T follicular helper cell (primary cell): ENCODE measurements around the gene RTN4R.
A peak's percentile ranks its signal among the peaks of the same experiment; 100 is the strongest.

Experiments used
- DNase-seq: peaks from one replicate; pipeline ENCODE4 v3.0.0-alpha.2; 2020; ENCODE audit warnings: low read depth

Gene RTN4R

DNA sequence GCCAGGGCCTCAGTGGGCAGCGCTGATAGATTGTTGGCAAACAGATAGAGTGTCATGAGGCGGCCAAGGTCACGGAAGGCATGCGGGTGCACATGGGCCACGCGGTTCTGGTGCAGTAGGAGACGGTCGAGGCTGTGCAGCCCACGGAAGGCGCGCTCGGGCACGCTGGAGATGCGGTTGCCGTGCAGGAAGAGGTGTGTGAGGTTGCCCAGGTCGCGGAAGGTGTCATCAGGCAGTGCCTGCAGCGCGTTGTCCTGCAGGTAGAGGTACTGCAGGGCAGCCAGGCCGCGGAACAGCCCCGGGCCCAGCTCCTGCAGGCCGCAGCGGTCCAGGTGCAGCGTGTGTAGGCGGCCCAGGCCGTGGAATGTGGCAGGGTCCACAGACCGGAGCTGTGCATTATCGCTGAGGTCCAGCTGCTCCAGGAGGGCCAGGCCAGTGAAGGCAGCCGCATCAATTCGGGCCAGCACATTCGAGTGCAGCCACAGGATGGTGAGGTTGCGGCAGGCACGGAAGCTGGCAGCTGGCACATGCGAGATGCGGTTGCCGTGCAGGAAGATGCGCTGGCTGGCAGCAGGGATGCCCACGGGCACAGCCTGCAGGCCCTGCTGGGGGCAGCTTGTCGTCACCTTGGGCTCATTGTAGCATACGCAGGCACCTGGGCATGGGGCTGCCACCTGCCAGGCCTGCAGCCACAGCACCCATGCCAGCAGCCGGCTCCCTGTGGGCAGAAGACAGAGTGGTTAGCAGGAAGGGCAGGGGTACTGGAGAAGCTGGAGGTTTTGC, 25.5 kb downstream of the RTN4R start:
- DNase-seq = no peak

- DNase-seq = no peak
Measured at GRCh38 chr22:20241579-20242392, 26.3 kb downstream of the RTN4R start.

DNA sequence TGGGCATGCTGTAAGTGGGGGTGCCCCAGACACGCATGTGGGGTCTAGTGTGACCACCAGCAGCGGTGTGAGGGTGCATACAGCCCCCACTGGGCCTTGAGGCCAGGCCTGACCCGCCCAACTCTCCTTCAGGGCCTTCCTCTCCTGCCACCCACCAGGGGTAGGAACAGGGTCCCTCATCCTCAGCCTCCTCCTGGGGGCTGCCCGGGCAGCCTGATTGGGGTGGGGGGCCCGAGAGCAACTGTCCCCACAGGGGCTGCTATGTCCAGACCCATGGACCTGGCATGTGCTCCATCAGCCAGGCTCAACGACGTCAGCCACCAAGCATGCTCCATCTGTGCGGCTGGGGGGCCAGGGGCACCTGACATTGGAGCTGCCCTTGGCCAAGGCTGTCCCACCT, 27.2 kb downstream of the RTN4R start:
- DNase-seq = no peak

- DNase-seq = no peak
Measured at GRCh38 chr22:20240447-20240764, 27.7 kb downstream of the RTN4R start.

- no peak for DNase-seq
Measured at GRCh38 chr22:20239676-20240446, 28.3 kb downstream of the RTN4R start.

- no peak for DNase-seq
Measured at GRCh38 chr22:20238901-20239675, 29.0 kb downstream of the RTN4R start.

DNA sequence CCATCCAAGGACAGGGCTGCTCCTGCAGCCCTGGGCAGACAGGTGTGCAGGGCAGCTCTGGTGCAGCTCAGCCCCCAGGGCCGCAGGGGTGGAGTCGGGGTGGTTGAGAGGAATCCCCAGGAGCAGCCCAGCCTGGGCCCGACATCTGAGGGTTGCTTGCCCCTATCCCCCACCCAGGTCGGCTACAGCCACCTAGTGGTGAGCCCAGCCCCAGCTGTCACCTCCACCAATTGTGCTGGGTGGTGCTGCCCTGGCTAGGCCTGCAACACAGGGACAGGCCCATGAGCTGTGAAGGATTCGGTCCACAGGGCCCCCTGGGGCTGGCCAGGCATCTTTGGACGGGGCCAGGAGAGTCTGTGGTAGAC, 29.6 kb downstream of the RTN4R start:
- DNase-seq = peak; percentile 15

DNA sequence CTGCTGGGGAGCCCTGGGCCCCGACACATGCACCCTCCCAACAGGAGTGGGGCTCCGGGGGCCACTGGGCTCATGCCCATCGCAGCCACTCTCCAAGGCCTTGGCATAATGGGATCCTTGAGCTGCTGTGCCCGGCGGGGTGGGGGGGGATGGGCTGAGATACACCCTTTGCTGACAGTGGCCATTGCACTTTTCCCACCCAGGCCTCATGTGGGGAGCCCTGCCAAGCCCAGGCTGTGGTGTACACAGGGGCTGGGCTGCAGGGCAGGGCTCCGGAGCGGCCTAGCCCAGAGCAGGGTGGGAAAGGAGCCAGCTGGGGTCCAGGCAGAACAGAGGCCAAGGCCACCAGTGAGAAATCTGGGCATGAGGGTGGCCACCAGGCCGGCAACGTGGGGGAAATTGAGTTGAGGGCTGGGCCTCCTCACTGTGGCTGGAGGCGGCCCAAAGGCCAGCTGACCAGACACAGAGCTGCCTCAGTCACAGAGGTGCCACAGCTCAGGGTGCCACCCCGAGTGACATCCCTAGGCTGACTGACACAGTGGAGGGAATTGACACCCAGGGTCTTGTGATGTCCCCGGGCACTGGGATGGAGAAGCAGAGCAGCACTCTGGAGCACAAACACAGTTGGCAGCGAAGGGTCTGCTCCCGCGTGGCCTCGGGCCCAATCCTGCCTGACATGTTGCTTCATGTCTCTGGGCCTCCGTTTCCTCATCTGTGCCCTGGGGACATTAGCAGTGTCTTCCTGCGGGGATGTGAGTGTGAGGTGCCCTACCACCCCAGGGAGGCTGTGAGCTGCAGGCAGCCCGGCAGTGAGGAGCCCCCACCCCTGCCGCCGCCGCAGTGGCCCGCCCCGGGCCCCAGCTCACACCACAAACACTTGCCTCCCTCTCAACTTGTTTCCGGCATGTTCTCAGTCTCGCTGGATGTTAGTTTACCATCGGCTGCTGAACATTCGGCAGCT, 30.4 kb downstream of the RTN4R start:
- peak; percentile 22 for DNase-seq

DNA sequence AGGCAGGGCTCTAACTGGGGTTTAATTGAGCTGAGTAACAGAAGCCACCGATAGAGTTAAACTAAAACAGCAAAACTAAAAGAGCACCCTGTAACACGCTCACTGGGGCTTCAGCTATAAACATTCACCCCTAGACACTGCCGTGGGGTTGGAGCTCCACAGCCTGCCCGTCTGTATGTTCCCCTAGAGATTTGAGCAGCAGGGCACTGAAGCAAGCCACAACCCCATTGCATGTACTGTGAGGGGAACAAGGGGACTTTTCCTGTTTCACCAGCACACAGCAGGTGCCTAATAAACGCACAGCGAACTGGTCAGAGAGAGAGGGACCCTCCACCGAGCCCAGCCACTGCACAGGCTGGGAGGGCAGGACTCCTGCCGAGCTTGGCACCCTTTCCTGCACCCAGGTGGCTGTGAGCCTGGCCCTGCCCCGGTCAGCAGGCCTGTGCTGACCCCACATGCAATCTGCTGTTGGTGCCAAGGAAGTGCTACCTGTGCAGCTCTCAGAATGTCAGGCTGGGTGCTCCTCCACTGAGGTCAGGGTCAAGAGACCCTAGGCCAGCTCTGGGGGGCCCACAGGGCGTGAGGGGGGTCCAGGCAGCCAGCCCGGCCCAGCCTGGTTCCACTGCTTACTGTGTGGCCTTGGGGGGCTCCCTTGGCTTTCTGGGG, 31.9 kb downstream of the RTN4R start:
- no peak for DNase-seq

DNA sequence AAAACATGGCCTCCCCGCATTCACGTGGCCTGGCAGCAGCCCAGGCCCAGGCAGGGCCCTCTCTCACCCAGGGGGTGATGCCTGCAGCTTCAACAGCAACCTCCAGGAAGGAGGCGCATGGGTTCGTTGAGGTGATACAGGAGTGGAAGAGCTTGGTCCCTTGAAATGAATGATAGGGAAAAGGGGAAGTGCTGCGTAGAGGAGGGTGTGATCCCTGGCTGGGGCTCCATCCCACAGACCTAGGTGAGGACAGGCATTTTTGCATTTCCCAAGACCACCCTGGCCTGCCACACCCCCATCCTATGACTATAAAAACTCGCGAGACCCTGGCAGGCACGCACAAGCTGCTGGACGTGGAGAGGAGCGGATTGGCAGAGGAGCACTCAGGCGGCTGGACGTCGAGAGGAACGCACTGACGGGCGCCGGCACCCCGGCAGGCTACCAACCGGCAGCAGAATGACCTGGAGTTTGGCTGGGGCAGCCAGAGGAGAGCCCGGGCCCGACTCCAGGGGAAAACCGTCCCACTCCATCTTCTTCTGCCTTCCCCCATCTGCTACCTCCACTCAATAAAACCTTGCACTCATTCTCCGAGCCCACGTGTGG, 32.6 kb downstream of the RTN4R start:
- no peak for DNase-seq

DNA sequence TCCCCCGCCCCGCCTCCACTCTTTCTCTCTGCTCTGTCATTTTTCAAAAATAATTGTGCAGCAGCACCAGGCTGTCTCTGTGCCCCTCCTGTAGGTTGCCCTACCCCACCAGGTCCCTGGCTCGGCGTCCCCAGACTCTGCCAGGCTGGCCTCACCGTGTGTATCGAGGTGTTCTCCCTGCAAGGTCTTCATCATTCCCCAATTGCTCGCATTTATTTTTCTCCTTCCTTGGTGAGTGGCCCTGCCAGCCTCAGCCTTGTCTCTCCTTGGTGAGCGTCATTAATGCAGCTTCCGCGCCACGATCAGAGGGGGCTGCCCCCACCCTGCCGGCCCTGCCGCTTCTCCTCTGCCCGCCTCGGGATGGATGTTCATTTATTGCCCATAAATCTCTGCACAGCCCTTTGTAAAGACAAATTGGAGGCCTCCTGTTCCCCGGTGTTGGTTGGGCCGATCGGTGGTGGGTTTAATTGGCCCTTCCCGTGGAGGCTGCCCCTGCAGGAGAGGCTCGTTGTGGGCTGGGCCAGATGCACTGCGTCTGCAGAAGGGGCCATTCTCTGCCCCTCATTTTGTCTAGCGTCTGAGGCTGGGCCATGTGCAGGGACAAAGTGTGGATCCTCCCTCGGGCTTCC, 33.2 kb downstream of the RTN4R start:
- DNase-seq = no peak

- DNase-seq = no peak
Measured at GRCh38 chr22:20234314-20234682, 33.8 kb downstream of the RTN4R start.

- no peak for DNase-seq
Measured at GRCh38 chr22:20233351-20234313, 34.5 kb downstream of the RTN4R start.

DNA sequence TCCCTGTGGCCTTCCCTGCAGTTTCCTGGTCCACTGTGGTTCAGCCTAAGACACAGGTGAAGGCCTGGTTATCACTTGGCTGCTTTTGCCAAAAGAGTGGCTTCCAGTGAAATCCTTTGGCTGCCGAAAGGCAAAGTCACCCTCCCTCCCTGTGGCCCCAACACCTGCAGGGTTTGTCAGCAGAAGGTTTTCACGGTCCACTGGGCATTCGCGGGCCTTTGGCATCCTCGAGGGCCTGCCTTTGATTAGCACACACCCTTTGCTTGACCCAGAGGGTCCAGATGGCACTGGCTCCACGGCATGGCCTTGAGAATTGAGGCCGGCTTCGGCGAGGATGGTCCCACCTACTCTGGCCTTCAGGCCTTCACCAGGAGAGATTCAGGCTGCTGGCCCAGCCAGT, 35.3 kb downstream of the RTN4R start:
- no peak for DNase-seq

GRCh38 chr22:20232237-20232598, 35.9 kb downstream of the RTN4R start:
- DNase-seq = no peak

- no peak for DNase-seq
Measured at GRCh38 chr22:20231514-20232236, 36.4 kb downstream of the RTN4R start.

DNA sequence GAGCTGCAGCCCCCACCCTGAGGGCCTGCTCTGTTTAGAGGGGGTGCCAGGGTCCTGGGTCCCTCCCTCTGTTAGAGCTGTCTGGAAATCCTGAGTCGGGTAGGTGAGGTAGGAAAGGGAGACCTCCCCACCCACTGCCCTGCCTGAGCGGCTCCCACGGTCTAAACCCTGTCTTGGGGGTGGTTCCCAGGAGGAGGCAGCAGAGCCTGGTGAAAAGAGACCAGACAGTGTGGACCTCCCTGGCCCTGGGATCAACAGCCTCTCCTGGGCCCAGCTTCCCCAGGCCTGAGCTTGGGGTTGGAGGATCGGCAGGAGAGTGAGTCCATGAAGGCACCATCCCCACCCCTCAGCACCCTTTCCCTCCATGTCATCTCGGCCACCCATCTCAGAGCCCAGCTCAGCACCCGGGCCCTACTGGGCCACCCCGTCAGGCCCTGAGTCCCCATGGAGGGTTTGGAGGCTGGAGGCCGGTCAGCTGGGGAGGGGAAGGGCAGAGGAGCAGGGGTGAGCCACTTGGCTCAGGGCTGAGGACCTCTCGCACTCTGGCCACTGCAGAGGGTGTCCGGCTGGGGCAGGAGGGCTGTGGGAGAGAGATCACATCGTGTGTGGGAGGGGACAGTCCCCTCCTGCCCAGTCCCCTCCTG, 37.2 kb downstream of the RTN4R start:
- DNase-seq = no peak
